Right lung (tissue), 5 donors: ENCODE measurements around the gene KCNJ6. TPM values are rescaled to one million over a fixed set of nuclear protein-coding genes. Genes with fewer than 3 reads are reported as not detected.
"Not testable (repeated sequence)": the region's sequence is repeated elsewhere in the genome, so short reads cannot be mapped to it uniquely, and the experiment has no call there.

ENCODE experiments used
- DNase-seq, 2 donors: peaks; one replicate each; pipeline ENCODE4 v3.0.0-alpha.2; 2013
- polyA plus RNA-seq, 5 donors: library from polyadenylated mRNA; unstranded; fragments of 120-200 nt; gene quantifications; one replicate each; pipeline versions ENCODE4 v1.2.1 to v1.2.3, GENCODE V29; 2013; ENCODE audit warnings: inconsistent platforms in 1 of 5, low replicate concordance in 1 of 5; ENCODE audit not compliant: insufficient read length in 5 of 5, insufficient read depth in 1 of 5

KCNJ6 gene
- polyA plus RNA-seq, 5 donors = 0.14 to 0.32 (median 0.18) TPM

DNA sequence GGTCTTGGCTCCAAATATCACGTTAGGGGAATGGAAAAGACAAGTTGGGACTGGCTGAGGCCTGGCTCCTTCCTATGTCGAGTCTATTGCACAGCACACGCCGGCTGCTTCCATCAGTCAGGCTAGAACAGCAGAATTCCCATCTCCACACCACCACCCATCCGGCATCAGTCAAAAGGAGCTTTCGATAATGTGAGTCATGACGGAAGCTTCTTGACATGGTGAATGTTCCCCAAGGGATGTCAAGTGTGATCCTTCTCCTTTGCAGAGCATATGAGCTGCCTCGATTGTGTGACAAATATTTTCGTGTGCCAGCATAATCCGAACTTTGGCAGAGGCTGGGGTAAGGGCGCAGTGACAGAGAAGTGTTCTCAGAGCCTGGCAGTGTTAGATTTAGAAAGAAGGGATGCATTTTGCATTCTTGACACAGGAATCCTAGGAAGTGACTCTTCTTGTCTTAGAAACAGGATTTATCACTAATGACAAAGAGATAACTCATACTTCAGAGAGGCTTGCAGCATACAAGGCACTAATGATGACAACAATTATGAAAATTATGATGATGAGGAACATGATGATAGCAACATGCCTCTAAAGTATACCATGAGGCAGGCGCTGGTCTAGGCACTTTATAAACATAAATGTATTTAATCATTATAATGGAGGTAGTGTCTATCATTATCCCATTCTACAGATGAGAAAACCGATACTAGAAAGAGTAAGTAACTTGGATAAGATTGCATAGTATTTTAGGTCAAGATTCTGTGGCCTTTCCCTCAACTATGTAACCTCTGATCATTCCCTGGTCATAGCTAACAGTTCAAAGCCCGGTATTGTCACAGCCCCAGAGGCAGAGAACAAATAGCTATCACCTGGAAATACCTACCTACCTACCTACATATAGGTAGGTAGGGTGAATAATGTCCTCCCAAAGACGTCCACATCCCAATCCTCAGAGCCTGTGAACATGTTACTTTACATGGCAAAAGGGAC lies 135.0 kb downstream of the KCNJ6 start:
- no peak for DNase-seq

DNA sequence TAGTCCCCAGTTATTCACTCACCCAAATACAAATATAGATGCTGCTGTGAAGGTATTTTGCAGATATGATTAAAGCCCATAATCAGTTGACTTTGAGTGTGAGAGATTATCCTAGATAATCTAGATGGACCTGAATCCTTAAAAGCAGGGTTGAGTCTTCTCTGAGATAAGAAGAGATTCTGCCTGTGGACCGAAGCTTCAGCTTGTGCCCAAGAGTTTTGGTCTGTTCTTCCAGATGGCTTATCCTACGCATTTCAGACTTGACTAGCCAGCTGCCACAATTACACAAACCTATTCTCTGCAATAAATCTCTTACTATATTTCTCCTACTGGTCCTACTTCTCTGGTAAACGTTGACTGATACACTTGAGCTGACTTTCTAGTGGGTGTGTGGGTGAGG lies 145.1 kb downstream of the KCNJ6 start:
- DNase-seq = no peak

DNA sequence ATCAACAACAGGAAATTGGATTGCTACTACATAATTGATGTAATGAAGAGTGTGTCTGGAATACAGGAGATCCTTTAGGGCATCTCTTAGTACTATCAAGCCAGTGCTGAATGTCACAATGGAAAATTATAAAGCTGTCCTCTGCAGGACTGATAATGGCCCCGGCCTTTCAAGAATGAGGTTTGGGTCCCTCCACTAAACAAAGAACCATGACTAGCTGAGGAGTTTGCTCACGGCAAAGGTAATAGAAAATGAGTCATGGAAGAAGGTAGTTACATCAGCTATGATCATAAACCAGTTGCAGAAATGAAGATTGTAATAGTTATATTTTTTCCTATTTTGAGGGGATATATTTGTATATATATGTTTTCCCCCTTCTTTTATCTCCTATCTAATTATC lies 145.8 kb downstream of the KCNJ6 start:
- DNase-seq = no peak

DNA sequence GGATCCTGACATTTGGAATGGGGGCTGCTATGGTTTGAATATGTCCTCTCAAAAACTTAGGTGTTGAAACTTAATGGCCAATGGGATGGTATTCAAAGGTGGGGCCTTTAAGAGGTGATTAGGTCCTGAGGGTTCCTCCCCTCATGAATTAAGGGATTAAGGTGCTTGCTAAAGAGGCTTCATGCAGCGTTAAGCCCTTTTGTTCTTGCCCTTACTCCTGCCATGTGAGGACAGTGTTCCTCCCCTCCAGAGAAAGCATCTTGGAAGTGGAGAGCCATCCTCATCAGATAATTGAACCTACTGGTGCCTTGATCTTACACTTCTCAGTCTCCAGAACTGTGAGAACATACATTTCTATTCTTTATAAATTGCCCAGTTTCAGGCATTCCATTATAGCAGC lies 146.6 kb downstream of the KCNJ6 start:
- DNase-seq = no peak

DNA sequence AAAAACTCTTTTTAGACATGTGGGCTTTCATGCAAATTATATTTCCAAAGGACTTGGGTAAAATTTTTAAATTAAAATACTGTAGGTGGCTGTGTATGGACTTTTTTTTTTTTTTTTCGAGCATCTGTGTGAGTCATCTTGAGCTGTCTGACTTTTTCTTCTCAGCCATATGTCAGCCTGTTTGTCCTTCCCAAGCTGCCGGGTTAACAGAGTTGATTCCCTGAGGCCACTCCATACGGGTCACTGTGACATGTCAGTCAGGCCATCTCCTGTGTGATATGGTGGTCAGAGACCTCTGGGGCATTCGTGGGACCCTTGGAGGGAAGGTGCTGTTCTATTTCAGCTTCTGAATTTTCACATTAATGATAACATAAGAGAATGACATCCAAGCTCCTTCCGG lies 148.3 kb downstream of the KCNJ6 start:
- DNase-seq = no peak

DNA sequence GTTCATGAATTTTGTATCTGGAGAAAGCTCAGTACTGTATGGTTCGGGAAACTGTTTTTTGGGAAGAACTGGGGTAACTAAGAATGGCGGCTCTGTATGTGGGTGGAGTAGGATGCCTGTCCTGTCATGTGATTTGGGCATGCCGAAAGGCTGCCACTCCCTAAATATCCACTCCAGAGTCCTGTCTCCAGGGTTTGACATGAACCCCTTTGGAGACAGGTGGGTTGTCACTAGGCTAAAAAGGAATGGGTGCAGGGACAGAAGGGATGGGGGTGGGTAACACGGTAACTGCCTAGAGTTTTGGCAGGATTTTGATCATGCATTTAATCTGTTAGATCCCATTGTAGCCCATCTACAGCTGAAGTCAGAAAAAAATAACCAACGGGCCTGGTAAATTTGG lies 150.1 kb downstream of the KCNJ6 start:
- no peak for DNase-seq

DNA sequence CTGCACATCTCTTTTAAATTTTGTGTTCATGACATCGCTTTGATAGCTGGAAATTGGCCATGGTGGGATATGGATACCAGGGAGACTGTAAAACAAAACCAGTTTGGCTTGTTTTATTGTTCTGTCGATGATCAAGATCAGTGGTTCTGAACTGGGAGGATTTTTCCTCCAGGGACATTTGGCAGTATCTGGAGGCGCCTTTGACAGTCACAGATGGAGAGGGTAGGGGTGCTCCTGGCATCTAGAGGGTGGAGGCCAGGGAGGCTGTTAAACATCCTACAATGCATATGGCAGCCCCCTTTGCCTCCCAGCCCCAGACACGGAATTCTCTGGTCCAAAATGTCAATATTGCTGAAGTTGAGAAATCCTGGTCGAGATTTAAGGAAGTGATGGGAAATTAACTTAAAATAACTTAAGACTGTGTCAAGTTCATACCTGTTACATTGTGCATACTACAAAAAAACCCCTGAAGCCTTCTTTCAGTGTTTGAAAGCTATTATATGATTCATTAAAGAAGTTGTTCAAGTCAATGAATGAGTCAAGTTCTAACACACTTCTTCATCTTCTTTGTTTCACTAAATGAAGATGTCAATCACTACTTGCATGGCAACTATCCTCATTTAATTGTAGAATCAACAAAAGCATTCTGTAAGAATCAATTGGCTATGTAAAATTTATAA lies 150.9 kb downstream of the KCNJ6 start:
- no peak for DNase-seq

DNA sequence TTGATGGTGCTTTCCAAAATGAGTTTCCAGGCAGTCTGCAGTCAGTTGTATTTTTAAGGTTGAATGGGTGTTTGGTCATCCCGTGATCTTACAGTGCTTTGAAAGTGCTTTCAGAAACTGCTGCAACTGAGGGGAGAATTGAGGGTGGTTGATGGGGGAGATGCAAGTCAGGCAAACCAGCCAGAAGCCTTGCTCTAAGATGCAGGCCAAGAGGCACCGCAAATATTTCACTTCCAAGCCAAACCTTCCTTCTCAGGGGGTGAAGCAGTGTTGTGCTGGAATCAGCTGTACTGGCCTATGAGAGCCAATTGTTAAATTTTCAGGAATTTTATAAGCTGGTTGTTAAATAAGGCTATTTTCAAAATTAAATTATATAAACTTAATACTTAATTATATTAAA lies 151.6 kb downstream of the KCNJ6 start:
- DNase-seq = no peak

DNA sequence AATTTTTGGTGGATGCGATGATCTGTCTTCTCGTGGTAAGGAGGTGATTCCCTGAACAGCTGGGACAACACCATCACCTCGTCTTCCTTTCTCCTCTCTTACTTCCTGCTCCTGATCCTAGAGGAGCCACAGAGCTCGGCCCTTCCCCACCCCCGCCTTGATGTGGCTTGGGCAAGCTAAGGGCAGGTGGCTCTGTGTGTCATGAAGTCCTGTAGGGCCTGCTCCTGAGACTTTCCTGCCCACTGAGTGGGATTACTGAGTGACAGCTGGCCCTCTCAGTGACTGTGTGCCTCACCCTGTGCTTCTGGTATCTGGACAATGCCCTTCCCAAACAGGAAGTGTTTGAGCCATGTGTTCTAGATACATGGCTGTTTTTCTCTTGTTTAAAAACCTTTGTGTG lies 153.0 kb downstream of the KCNJ6 start:
- DNase-seq = no peak

DNA sequence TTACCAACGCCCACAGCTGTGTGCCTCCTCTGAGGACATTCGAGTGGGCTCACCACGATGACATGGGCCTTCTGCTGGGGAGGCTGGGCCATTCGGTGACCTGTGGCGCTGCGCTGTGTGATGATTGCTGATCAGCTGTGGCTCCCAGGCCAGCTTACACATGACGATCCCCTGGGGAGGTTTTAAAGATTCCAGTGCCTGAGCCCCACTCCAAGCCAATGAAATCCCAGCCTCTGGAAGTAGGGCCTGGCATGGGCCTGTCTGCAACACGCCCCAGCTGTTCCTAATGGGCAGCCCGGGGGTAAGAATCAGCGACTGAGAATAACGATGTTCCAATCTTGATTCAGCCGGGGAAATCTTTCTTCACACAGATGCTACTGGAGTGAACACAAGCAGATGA lies 153.7 kb downstream of the KCNJ6 start:
- no peak for DNase-seq

DNA sequence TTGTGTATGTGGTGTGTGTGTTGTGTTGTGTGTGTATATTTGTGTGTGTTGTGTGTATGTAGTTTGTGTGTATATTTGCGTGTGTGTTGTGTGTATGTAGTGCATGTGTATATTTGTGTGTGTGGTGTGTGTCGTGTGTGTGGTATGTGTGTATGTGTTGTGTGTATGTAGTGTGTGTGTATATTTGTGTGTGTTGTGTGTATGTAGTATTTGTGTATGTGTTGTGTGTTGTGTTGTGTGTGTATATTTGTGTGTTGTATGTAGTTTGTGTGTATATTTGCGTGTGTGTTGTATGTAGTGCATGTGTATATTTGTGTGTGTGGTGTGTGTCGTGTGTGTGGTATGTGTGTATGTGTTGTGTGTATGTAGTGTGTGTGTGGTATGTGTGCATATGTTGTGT lies 154.9 kb downstream of the KCNJ6 start:
- not testable (repeated sequence) for DNase-seq

DNA sequence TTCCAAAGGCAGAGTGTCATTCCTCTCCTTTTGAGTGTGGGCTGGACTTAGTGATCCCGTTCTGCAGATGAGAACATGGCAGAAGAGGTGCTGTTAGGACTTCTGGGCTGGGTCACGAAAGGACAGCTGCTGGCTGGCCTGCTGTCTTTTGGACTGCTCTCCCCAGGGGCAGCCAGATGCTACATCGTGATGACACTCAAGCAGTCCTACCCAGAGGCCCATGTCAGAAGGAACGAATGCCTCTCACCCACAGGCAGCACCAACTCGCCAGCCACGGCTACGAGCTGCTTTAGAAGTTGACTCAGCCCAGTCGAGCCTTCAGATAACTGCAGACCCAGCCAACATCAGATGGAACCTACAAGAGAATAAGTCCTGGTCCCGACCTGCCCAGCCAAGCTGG lies 156.5 kb downstream of the KCNJ6 start:
- DNase-seq = no peak

DNA sequence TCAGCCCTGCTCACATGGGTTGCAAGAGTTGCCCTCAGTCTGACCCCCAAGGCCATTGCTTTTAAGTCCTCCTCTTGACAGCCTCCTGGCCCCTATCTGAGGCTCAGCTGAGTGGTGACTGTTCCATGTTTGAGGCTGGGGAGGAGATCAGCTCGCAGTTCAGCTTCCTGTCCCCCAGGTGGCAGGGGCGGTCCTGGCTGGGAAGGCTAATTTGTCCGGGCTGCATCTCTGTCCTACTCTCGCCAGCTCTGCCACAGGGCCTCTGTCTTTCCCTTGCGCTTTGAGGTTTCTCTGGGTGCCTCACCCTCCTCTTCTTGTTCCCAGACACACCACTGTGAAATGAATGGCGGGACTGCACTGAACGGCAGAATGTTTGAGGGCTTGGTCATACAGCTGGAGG lies 157.3 kb downstream of the KCNJ6 start:
- no peak for DNase-seq

DNA sequence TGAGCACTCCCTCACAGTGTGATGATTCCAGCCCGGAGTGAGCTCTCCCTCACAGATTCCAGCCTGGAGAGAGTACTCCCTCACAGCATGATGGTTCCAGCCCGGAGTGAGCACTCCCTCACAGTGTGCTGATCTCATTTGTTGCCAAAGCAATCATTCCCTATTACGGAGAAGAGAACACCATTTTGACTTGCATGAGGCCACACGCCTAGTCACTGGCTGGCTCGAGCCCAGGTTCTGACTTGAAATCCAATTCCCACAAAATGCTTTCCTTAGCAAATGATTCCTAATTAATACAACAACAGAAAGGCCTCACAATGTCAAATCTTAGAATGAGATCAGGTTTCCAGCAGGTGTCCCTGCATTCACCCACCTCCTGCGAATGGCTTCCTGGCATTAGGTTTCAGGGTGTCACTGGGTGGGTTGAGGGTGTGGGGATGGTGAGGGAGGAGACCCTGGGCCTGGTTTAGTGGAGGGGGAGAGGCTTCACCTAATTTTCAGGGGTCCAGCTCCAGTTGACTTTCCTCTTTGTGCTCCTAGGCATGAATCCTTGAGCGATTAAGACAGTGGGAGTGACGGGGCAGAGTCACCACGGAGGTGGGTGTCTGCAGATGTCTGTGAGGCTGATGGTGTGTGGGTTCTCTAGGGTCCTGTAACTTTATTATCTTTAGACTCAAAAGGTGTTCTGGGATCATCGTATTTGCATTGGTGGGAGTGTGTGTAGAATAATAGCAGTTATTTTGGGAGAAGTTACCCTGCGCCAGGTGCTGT lies 158.5 kb downstream of the KCNJ6 start:
- no peak for DNase-seq

DNA sequence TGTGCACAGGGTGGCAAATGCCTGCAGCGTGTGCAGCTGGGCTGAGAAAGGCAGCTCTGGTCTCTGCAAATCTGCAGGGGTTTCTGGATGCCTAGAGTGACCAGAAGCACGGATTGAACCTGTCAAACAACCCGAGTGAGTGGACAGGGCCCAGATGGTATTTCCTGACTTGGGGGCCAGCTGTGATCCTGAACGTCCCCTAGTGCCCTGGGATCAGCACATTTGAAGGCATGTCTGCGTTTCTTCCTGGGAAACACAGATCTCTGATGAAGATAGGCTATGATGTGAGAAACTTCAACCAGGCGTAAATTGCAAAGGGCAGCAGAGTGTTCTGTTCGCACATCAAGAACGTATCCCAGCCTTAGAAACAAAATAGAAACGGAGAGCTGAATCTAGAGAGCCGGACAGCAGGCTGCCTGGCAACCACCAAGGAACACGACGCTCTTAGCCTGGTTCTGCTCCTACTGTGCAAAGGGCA lies 163.1 kb downstream of the KCNJ6 start:
- DNase-seq = peak; percentile 33 to 40

DNA sequence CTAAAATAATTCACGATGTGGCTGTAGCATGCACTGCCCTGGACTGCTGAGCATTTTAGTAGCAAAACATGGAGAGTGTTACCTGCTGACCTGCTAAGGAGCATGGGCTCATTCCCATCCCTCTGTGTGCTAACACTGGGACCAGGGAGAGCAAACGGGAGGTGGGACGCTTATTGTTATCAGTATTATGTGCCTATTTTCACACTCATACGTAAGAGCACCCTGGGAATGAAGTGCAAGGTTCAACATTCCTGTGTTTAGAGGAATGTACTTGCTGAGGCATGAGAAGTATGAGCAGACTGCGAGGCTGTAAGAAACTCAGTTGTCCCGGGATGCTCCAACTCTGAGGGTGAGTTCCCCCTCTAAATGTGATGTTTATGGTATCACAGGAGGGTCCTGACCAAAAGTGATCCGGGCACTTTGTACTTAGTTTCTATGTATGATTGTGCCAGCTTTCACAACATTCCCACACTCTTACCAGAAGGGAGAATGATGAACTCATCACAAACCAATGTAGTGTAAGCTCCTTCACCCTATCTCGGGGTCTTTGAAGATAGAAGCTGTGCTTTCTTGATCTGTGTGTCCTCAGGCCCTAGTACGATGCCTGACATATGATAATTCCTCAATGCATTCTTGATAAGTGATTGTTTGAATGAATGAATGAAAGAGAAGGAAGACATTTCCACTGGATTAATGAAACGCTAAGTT lies 164.8 kb downstream of the KCNJ6 start:
- no peak for DNase-seq

DNA sequence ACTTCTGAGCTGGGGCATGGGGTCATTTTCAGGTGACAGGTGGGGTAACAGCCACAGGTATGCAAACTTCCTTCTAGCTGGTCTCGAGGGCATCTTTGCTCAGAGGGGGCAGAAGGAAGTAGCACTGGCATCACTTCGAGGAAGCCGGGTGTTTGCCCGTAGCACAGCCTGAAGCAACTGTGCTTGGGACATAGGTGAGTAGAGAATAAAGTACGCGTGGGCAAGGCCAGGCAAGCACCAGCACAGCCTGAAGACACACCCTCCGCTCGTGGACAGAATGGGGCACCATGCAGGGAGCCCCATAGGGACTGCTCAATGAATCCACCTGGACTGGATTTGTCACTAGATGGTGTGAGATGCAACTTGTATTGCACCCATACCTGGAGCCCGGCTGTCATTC lies 167.1 kb downstream of the KCNJ6 start:
- no peak for DNase-seq

DNA sequence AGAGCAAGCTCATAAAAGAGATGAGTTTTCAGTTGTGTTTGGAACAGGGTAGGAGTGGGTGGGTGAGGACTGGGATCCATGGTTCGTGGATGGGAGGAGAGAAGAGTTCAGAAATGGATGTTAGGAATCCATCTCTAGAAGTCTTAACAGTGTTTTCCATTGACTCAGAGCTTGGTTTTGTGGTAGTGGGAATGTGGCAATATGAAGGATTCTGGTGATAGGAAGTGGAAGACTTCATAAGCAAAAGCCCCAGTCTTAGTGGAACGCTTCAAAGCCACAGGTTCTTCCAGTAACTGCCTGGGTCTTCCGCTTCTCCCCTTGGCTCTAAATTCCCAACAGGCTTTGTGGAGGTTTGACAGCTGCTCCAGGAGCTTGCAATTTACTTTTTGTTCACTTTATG lies 167.9 kb downstream of the KCNJ6 start:
- no peak for DNase-seq

DNA sequence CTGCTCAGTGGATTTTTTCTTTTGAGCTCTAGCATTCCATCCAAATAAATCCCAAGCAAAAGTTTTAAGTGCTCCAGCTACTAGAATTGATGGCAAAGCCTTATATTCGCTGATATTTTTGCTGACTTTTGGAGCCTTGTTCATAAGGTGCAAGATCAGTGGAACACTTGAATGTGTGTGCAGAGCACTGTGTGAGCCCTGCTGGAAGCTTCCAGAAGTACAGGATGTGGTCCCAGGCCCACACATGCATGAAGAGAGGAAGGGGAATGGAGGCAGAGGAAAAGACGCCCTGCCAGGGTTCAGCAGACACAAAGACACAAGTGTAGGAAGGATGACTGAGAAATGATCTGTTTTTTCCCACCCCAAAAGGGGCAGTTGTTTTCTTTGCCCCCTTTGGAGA lies 169.4 kb downstream of the KCNJ6 start:
- DNase-seq = no peak

DNA sequence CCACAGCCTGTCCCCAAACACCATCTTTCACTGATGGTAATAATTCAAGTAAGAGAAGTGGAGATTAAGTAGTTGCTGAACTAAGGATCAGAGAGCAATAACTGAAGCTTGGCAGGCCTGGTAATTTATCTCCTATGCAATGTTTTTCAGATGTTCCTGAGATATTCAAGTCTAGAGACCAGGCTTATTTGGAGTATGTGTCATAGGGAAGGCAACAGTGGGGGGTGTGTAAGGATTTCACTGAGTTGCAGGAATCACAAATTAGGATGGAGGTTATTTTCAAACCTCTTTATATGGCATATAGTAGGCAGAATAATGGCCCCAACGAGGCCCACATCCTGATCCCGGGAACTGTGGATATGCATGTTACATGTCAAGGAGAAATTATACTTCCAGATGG lies 171.7 kb downstream of the KCNJ6 start:
- no peak for DNase-seq

DNA sequence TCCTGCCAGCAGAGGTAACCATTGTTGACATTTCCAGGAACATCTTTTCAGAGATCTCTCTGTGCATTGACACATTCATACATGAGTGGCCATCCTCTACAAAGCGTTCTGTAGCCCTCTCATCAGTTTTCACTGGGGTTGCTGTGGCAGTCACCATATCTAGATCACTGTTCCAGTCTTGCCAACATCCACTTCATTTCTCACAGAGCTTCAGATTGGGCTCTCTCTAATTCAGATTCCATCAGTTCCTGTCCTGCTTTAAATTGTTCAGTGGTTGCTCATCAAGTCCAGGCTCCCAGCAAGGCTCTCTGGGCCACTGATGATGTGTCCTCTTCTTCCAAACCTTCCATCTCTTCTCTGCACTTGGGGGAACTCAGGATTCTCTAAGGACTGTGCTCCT lies 173.7 kb downstream of the KCNJ6 start:
- DNase-seq = no peak

DNA sequence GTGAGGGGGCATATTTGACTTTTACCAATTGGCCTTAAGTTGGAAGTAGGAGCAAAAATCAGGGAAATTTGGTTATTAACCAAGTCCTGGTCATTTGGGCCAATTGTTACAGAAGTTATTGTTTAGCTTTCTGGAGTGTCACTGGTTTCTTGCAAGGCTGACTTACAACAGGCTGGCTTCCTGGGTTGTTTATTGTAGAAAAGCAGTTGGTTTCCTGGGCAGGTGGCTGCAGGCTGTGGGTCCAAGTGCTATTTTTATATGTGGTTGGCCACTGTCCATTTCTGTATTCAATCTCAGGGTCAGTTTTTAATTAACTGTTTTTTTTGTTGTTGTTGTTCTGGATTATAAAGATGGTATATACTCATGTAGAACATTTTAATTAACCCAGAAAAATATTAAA lies 174.1 kb downstream of the KCNJ6 start:
- DNase-seq = no peak
